ENCODE data around the gene GPATCH8.
"Not testable (repeated sequence)": the region's sequence is repeated elsewhere in the genome, so short reads cannot be mapped to it uniquely, and the experiment has no call there.

Gene GPATCH8

GRCh38 chr17:44372036-44372435 is 131.2 kb downstream of the GPATCH8 start:
- ATAC-seq = no peak
- TF ChIP-seq ISL1 (CRISPR knock-in tag; IDR thresholded peaks at IDR 0.05) (no peak), RARB (CRISPR knock-in tag; IDR thresholded peaks at IDR 0.05) (no peak), ZC3H10 (CRISPR knock-in tag; IDR thresholded peaks at IDR 0.05) (no peak)

- not testable (repeated sequence) for ATAC-seq
Measured at GRCh38 chr17:44369414-44370023, 133.7 kb downstream of the GPATCH8 start.

- ATAC-seq = not testable (repeated sequence)
Measured at GRCh38 chr17:44368391-44369243, 134.6 kb downstream of the GPATCH8 start.

- ATAC-seq = no peak
- TF ChIP-seq ZNF70 (CRISPR knock-in tag; IDR thresholded peaks at IDR 0.05) (no peak), CSDC2 (CRISPR knock-in tag; IDR thresholded peaks at IDR 0.05) (no peak), ESRRG (CRISPR knock-in tag; IDR thresholded peaks at IDR 0.05) (no peak), ZNF8 (CRISPR knock-in tag; IDR thresholded peaks at IDR 0.05) (no peak), ZC3H10 (CRISPR knock-in tag; IDR thresholded peaks at IDR 0.05) (no peak)
- TF ChIP-seq, protein P1, sequence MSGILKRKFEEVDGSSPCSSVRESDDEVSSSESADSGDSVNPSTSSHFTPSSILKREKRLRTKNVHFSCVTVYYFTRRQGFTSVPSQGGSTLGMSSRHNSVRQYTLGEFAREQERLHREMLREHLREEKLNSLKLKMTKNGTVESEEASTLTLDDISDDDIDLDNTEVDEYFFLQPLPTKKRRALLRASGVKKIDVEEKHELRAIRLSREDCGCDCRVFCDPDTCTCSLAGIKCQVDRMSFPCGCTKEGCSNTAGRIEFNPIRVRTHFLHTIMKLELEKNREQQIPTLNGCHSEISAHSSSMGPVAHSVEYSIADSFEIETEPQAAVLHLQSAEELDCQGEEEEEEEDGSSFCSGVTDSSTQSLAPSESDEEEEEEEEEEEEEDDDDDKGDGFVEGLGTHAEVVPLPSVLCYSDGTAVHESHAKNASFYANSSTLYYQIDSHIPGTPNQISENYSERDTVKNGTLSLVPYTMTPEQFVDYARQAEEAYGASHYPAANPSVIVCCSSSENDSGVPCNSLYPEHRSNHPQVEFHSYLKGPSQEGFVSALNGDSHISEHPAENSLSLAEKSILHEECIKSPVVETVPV (CRISPR knock-in tag; IDR thresholded peaks at IDR 0.05) = no peak
Measured at GRCh38 chr17:44367231-44367979, 135.8 kb downstream of the GPATCH8 start.

- ATAC-seq = not testable (repeated sequence)
Measured at GRCh38 chr17:44365051-44365450, 138.2 kb downstream of the GPATCH8 start.

DNA sequence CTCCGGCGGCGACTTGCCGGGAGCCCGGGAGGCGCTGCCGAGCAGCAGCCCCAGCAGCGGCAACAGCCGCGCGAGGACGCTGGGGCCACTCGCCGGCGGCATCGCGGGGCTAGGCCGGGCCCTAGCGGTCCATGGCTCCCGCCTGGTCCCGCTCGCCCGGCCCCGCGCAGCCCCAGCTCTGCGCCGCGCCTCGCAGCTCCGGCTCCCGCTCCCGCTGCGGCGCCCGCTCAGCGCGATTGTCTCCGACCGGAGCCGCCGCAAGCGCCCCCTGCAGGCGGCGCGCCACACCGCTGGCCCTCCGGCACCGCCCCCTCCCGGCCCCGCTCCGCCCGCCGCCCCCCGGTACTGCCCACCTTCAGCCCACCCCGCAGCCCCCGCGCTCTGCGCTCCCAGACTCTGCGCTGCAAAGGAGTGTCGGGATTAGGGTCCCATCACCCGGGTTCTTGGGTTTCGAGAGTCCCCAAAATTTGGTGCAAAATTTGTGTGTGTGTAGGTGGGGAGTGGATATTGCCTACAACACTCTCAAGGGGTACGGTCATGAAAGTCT is 139.5 kb downstream of the GPATCH8 start, which contains the start of gene FAM171A2:
Gene FAM171A2 (minus strand): TSS at position 241 of the 547 bp plus-strand sequence. CDS start 139 bp downstream, at position 102.
- peak; percentile 87 for ATAC-seq
- TF ChIP-seq TCF4 (CRISPR knock-in tag; IDR thresholded peaks at IDR 0.05; ENCODE audit: borderline replicate concordance) (no peak), CSDC2 (CRISPR knock-in tag; IDR thresholded peaks at IDR 0.05) (no peak), ARNTL (CRISPR knock-in tag; IDR thresholded peaks at IDR 0.05; ENCODE audit: borderline replicate concordance, low read depth) (no peak), ZFP3 (CRISPR knock-in tag; IDR thresholded peaks at IDR 0.05) (no peak), ZNF8 (CRISPR knock-in tag; IDR thresholded peaks at IDR 0.05) (no peak)
- TF ChIP-seq, protein P2, sequence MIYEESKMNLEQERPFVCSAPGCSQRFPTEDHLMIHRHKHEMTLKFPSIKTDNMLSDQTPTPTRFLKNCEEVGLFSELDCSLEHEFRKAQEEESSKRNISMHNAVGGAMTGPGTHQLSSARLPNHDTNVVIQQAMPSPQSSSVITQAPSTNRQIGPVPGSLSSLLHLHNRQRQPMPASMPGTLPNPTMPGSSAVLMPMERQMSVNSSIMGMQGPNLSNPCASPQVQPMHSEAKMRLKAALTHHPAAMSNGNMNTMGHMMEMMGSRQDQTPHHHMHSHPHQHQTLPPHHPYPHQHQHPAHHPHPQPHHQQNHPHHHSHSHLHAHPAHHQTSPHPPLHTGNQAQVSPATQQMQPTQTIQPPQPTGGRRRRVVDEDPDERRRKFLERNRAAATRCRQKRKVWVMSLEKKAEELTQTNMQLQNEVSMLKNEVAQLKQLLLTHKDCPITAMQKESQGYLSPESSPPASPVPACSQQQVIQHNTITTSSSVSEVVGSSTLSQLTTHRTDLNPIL (CRISPR knock-in tag; IDR thresholded peaks at IDR 0.05; ENCODE audit: low read depth) = no peak

DNA sequence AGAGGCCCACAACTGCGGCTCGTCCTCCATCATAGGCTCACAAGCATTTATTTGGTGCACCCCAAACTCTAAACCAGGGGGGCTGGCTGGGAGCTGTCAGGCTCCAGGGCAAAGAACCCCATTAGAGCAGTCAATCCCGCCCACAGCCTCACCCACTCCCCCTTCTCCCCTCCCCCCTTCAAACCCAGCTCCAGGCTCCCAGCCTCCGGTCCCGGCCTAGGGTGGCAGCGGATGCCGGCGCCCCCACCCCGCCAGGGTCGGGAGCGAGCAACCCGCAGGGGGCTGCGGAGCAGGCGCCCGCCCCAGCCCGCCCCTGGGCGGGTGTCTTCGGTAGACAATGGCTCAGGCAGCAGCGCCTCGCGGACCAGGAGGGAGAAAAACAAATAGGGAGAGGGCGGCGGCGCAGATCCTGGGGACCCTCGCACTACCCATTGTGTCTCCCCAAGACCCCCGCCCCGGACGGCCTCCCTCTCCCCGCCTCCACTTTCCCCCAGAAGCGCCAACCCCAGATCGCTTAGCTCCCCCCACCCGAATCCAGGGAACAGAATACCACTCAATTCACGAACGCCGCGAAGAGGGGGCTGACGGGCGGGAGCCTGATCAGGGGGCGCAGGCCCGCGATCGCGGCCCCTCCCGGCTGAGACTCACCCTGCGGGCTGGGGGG is 140.1 kb downstream of the GPATCH8 start:
- ATAC-seq = peak; percentile 65
- TF ChIP-seq ZNF565 (CRISPR knock-in tag; conservative IDR thresholded peaks at IDR 0.05; ENCODE audit: low read depth) (no peak), ISL1 (CRISPR knock-in tag; IDR thresholded peaks at IDR 0.05) (no peak), RARB (CRISPR knock-in tag; IDR thresholded peaks at IDR 0.05) (no peak), ZFP3 (CRISPR knock-in tag; IDR thresholded peaks at IDR 0.05) (no peak), PPARA (CRISPR knock-in tag; IDR thresholded peaks at IDR 0.05; ENCODE audit: borderline replicate concordance) (no peak), TCF4 (CRISPR knock-in tag; IDR thresholded peaks at IDR 0.05; ENCODE audit: borderline replicate concordance) (no peak), ZC3H10 (CRISPR knock-in tag; IDR thresholded peaks at IDR 0.05) (no peak), ESRRG (CRISPR knock-in tag; IDR thresholded peaks at IDR 0.05) (no peak), OSR1 (CRISPR knock-in tag; IDR thresholded peaks at IDR 0.05) (no peak), ZNF70 (CRISPR knock-in tag; IDR thresholded peaks at IDR 0.05) (no peak), TOX (CRISPR knock-in tag; IDR thresholded peaks at IDR 0.05; ENCODE audit: borderline replicate concordance) (no peak), POU6F1 (CRISPR knock-in tag; IDR thresholded peaks at IDR 0.05; ENCODE audit: borderline replicate concordance, low read depth) (no peak), ARNTL (CRISPR knock-in tag; IDR thresholded peaks at IDR 0.05; ENCODE audit: borderline replicate concordance, low read depth) (no peak)
- TF ChIP-seq, protein P2 (CRISPR knock-in tag; IDR thresholded peaks at IDR 0.05; ENCODE audit: low read depth) = no peak
- TF ChIP-seq, protein P3, sequence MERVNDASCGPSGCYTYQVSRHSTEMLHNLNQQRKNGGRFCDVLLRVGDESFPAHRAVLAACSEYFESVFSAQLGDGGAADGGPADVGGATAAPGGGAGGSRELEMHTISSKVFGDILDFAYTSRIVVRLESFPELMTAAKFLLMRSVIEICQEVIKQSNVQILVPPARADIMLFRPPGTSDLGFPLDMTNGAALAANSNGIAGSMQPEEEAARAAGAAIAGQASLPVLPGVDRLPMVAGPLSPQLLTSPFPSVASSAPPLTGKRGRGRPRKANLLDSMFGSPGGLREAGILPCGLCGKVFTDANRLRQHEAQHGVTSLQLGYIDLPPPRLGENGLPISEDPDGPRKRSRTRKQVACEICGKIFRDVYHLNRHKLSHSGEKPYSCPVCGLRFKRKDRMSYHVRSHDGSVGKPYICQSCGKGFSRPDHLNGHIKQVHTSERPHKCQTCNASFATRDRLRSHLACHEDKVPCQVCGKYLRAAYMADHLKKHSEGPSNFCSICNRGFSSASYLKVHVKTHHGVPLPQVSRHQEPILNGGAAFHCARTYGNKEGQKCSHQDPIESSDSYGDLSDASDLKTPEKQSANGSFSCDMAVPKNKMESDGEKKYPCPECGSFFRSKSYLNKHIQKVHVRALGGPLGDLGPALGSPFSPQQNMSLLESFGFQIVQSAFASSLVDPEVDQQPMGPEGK (CRISPR knock-in tag; IDR thresholded peaks at IDR 0.05; ENCODE audit: borderline replicate concordance) = no peak

Data from SK-N-SH treated with all-trans-retinoic acid at 6 μM for 48 hours (cell line).